Common myeloid progenitor, CD34-positive (primary cell): ENCODE results near the gene PRUNE1.

Source experiments
- CTCF ChIA-PET: fragments of 350-600 bp; sonication (Branson Sonifier 250); formaldehyde crosslinking; loops from one replicate; lab custom pipeline; 2021; ENCODE audit warnings: antibody characterized with exemption; lab: Charles Lee
- POLR2A ChIA-PET: fragments of 350-600 bp; sonication (Branson Sonifier 250); formaldehyde crosslinking; loops from one replicate; lab custom pipeline; 2021; ENCODE audit warnings: antibody characterized with exemption; lab: Charles Lee
- DNase-seq, 3 donors: peaks; one replicate each; pipeline versions ENCODE4 v3.0.0 to v3.0.0-alpha.2; 2013
- H3K27ac ChIP-seq, 2 experiments: 1 replicate in 1 of 2; 2 replicates in 1 of 2; pipeline ENCODE4 v1.7.0; 2013; ENCODE audit warnings: inconsistent platforms in 2 of 2, low read length in 2 of 2, mild to moderate bottlenecking in 2 of 2, low read depth in 1 of 2, moderate library complexity in 1 of 2; ENCODE audit not compliant: severe bottlenecking in 2 of 2, insufficient read depth in 1 of 2, poor library complexity in 1 of 2
- H3K27me3 ChIP-seq, 5 experiments: replicated peaks in 2 of 5; 1 replicate in 3 of 5; 2 replicates in 2 of 5; pipeline versions ENCODE4 v1.6.1 to v1.7.0; 2013; ENCODE audit warnings: low read length in 4 of 5, mild to moderate bottlenecking in 2 of 5, moderate library complexity in 2 of 5, inconsistent platforms in 1 of 5; ENCODE audit not compliant: insufficient read depth in 5 of 5, control insufficient read depth in 4 of 5
- H3K36me3 ChIP-seq, 4 experiments: 1 replicate in 2 of 4; 2 replicates in 2 of 4; pipeline versions ENCODE4 v1.6.1 to v1.7.0; 2013; ENCODE audit warnings: low read length in 3 of 4, control low read depth in 1 of 4, mild to moderate bottlenecking in 1 of 4; ENCODE audit not compliant: control insufficient read depth in 4 of 4, insufficient read depth in 4 of 4
- H3K4me1 ChIP-seq, 4 experiments: 1 replicate in 3 of 4; 2 replicates in 1 of 4; pipeline versions ENCODE4 v1.6.1 to v1.7.1; 2013; ENCODE audit warnings: low read length in 3 of 4, mild to moderate bottlenecking in 3 of 4, control low read depth in 1 of 4, inconsistent platforms in 1 of 4, moderate library complexity in 1 of 4; ENCODE audit not compliant: control insufficient read depth in 4 of 4, insufficient read depth in 4 of 4; ENCODE audit errors: control extremely low read depth in 1 of 4
- H3K4me3 ChIP-seq, 7 experiments: 1 replicate in 4 of 7; 2 replicates in 3 of 7; pipeline versions ENCODE4 v1.5.1 to v1.7.0; 2013; ENCODE audit warnings: mild to moderate bottlenecking in 7 of 7, low read length in 6 of 7, moderate library complexity in 6 of 7, inconsistent platforms in 2 of 7, low read depth in 2 of 7, control low read depth in 1 of 7; ENCODE audit not compliant: insufficient read depth in 4 of 7, control insufficient read depth in 1 of 7; ENCODE audit errors: extremely low read depth in 1 of 7
- H3K9me3 ChIP-seq, 5 experiments: 1 replicate in 4 of 5; 2 replicates in 1 of 5; pipeline versions ENCODE4 v1.6.1 to v1.7.1; 2013; ENCODE audit warnings: low read length in 4 of 5, mild to moderate bottlenecking in 2 of 5, inconsistent platforms in 1 of 5, low read depth in 1 of 5, moderate library complexity in 1 of 5; ENCODE audit not compliant: control insufficient read depth in 4 of 5, insufficient read depth in 2 of 5; ENCODE audit errors: control extremely low read depth in 1 of 5
- WGBS: methylation state at CpG from one replicate; pipeline ENCODE4 v1.1.5; 2013; ENCODE audit not compliant: insufficient coverage; 5-methylcytosine and 5-hydroxymethylcytosine counted together

The PRUNE1 gene

GRCh38 chr1:150976879-150977694 lies 31.2 kb upstream of the PRUNE1 start:
- peak overlapping the region; percentile 73 to 85 for H3K27ac ChIP-seq
- peak; percentile 87 to 97 (median 94) for DNase-seq
- WGBS, result 0% methylated on average over 6 of the region's 11 CpGs
- peaks cover 0 to 6% (median 0%) of the 10 kb centered on the region in 4 experiments for H3K36me3 ChIP-seq
- H3K9me3 ChIP-seq, result no peaks in the 10 kb centered on the region
- peak overlapping the region in 6 of 7 experiments; percentile 25 to 73 (median 38) for H3K4me3 ChIP-seq
- H3K27me3 ChIP-seq, result no peaks in the 10 kb centered on the region
- H3K4me1 ChIP-seq, result peaks cover 21 to 82% (median 65%) of the 10 kb centered on the region in 4 experiments
- ChIA-PET CTCF (interaction anchor here (1.3 to 15.2 kb wide), 5 partner anchors 9 to 29 kb away, joined by 4 to 235 read pairs (median 34); partner anchors contain the start of gene MINDY1), POLR2A (interaction anchor here (0.6 to 1.7 kb wide), 5 partner anchors 14 to 241 kb away, joined by 3 to 8 read pairs (median 4); partner anchors contain the start of gene MINDY1)

GRCh38 chr1:150979092-150980056 lies 28.9 kb upstream of the PRUNE1 start:
- H3K27me3 ChIP-seq, result no peaks in the 10 kb centered on the region
- H3K36me3 ChIP-seq, result no peaks in the 10 kb centered on the region
- peaks cover 18 to 67% (median 53%) of the 10 kb centered on the region in 4 experiments for H3K4me1 ChIP-seq
- H3K4me3 ChIP-seq, result peak overlapping the region in 6 of 7 experiments; percentile 23 to 75 (median 60)
- ChIA-PET POLR2A (interaction anchor here (0.6 kb wide), 1 partner anchor 23 kb away, joined by 6 read pairs; no protein-coding TSS in a partner anchor), CTCF (interaction anchor here (0.8 to 15.2 kb wide), 11 partner anchors 9 to 411 kb away, joined by 3 to 235 read pairs (median 6); partner anchors contain the start of gene MINDY1)
- no peaks in the 10 kb centered on the region for H3K9me3 ChIP-seq
- DNase-seq, result peak; percentile 89 to 94 (median 90)
- WGBS, result 1% methylated on average over 14 of the region's 23 CpGs
- H3K27ac ChIP-seq, result peak overlapping the region; percentile 33 to 62

GRCh38 chr1:150981177-150981804 lies 27.0 kb upstream of the PRUNE1 start:
- POLR2A ChIA-PET, result interaction anchor here (0.6 kb wide), 1 partner anchor 168 kb away, joined by 3 read pairs; no protein-coding TSS in a partner anchor
- 94% methylated on average over 5 of the region's 6 CpGs for WGBS
- CTCF ChIA-PET, result interaction anchor here (0.7 to 15.2 kb wide), 9 partner anchors 8 to 222 kb away, joined by 3 to 235 read pairs (median 6); partner anchors contain the start of gene MINDY1
- Histone ChIP-seq H3K9me3 (no peaks in the 10 kb centered on the region), H3K27me3 (no peaks in the 10 kb centered on the region), H3K36me3 (no peaks in the 10 kb centered on the region), H3K4me3 (no peak overlapping the region), H3K4me1 (peaks cover 18 to 52% (median 43%) of the 10 kb centered on the region in 4 experiments), H3K27ac (no peak overlapping the region)
- no peak for DNase-seq

GRCh38 chr1:150981805-150982712 lies 26.2 kb upstream of the PRUNE1 start, which contains the start of gene ANXA9:
ANXA9 (plus strand) TSS chr1:150982292; CDS start chr1:150983106, 814 bp downstream.
- ChIA-PET POLR2A (interaction anchor here (0.6 kb wide), 2 partner anchors 167 to 478 kb away, joined by 3 read pairs; no protein-coding TSS in a partner anchor), CTCF (interaction anchor here (1.3 to 15.2 kb wide), 5 partner anchors 14 to 30 kb away, joined by 3 to 235 read pairs (median 39); partner anchors contain the start of gene MINDY1)
- DNase-seq, result no peak
- Histone ChIP-seq H3K27ac (no peak within 1 kb of the TSS), H3K9me3 (no peaks in the 10 kb centered on the region), H3K4me3 (no peak within 1 kb of the TSS), H3K27me3 (no peaks in the 10 kb centered on the region), H3K4me1 (peaks cover 11 to 44% (median 35%) of the 10 kb centered on the region in 4 experiments), H3K36me3 (no peaks in the 10 kb centered on the region)
- WGBS, result 100% methylated on average over 6 of the region's 12 CpGs

GRCh38 chr1:150985179-150985825 lies 22.9 kb upstream of the PRUNE1 start:
- POLR2A ChIA-PET, result interaction anchor here (0.7 kb wide), 1 partner anchor 14 kb away, joined by 3 read pairs; no protein-coding TSS in a partner anchor
- Histone ChIP-seq H3K4me1 (peaks cover 0 to 17% (median 8%) of the 10 kb centered on the region in 4 experiments), H3K9me3 (no peaks in the 10 kb centered on the region), H3K27ac (no peak overlapping the region), H3K36me3 (no peaks in the 10 kb centered on the region), H3K4me3 (no peak overlapping the region), H3K27me3 (no peaks in the 10 kb centered on the region)
- CTCF ChIA-PET, result interaction anchor here (6.0 to 15.2 kb wide), 2 partner anchors 13 to 21 kb away, joined by 39 to 235 read pairs; partner anchors contain the start of gene MINDY1
- 94% methylated on average over 2 of the region's 2 CpGs for WGBS
- no peak for DNase-seq
